ENCODE data around the gene PARD3B. TPM values are rescaled to one million over a fixed set of nuclear protein-coding genes. Genes with fewer than 3 reads are reported as not detected.

The PARD3B gene
- total RNA-seq, 1 experiment from 2014 or later, result 3.6 TPM

DNA sequence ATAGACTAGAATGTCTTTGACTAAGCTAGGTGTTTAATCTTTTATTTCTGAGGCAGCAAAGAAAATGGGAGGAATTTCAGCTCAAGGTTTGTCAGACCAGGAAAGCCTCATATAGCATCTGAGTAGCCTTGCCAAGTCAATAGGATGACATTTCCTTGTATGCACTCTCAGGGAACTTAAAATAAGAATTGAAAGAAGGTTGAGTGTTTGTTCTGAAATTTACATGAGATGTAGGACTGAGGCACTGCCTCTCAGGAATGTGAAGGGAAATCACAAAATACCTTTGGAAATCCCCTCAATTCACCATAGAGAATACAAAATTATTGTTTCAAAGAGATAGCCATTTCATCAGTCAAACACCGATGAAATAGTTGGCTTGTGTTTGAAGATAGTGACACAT is 745.0 kb downstream of the PARD3B start:
- Histone ChIP-seq H3K36me3 (ENCODE audit: control insufficient read depth, insufficient read depth, low read length) (no peaks in the 10 kb centered on the region), H3K27ac (ENCODE audit: low read length) (no peak overlapping the region), H3K9me3 (ENCODE audit: control insufficient read depth, insufficient read depth, low read depth, low read length) (no peaks in the 10 kb centered on the region), H3K4me3 (ENCODE audit: low read depth in 2 of 2, low read length in 2 of 2) (no peak overlapping the region), H3K4me1 (ENCODE audit: control insufficient read depth, insufficient read depth, low read length) (no peaks in the 10 kb centered on the region; the same call in 1 of the 2 replicates), H3K27me3 (ENCODE audit: control insufficient read depth, insufficient read depth, low read length) (no peaks in the 10 kb centered on the region)
- ChIA-PET CTCF (no interaction called here), POLR2A (no interaction called here)
- ATAC-seq (no peak), DNase-seq (ENCODE audit: low read depth, low spot score) (no peak)
- TF ChIP-seq SIN3A (IDR thresholded peaks at IDR 0.05; ENCODE audit: borderline replicate concordance, insufficient read depth, low read depth, low read length), result no peak
- TF ChIP-seq, protein P1, sequence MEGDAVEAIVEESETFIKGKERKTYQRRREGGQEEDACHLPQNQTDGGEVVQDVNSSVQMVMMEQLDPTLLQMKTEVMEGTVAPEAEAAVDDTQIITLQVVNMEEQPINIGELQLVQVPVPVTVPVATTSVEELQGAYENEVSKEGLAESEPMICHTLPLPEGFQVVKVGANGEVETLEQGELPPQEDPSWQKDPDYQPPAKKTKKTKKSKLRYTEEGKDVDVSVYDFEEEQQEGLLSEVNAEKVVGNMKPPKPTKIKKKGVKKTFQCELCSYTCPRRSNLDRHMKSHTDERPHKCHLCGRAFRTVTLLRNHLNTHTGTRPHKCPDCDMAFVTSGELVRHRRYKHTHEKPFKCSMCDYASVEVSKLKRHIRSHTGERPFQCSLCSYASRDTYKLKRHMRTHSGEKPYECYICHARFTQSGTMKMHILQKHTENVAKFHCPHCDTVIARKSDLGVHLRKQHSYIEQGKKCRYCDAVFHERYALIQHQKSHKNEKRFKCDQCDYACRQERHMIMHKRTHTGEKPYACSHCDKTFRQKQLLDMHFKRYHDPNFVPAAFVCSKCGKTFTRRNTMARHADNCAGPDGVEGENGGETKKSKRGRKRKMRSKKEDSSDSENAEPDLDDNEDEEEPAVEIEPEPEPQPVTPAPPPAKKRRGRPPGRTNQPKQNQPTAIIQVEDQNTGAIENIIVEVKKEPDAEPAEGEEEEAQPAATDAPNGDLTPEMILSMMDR (IDR thresholded peaks at IDR 0.05), result no peak
- no peak for TF ChIP-seq TCF7L2 (IDR thresholded peaks at IDR 0.05; ENCODE audit: low read depth, low read length)
- TF ChIP-seq POLR2AphosphoS5 (IDR thresholded peaks at IDR 0.05; ENCODE audit: low read depth, low read length), result no peak
- TF ChIP-seq, protein P2, sequence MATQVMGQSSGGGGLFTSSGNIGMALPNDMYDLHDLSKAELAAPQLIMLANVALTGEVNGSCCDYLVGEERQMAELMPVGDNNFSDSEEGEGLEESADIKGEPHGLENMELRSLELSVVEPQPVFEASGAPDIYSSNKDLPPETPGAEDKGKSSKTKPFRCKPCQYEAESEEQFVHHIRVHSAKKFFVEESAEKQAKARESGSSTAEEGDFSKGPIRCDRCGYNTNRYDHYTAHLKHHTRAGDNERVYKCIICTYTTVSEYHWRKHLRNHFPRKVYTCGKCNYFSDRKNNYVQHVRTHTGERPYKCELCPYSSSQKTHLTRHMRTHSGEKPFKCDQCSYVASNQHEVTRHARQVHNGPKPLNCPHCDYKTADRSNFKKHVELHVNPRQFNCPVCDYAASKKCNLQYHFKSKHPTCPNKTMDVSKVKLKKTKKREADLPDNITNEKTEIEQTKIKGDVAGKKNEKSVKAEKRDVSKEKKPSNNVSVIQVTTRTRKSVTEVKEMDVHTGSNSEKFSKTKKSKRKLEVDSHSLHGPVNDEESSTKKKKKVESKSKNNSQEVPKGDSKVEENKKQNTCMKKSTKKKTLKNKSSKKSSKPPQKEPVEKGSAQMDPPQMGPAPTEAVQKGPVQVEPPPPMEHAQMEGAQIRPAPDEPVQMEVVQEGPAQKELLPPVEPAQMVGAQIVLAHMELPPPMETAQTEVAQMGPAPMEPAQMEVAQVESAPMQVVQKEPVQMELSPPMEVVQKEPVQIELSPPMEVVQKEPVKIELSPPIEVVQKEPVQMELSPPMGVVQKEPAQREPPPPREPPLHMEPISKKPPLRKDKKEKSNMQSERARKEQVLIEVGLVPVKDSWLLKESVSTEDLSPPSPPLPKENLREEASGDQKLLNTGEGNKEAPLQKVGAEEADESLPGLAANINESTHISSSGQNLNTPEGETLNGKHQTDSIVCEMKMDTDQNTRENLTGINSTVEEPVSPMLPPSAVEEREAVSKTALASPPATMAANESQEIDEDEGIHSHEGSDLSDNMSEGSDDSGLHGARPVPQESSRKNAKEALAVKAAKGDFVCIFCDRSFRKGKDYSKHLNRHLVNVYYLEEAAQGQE (IDR thresholded peaks at IDR 0.05; ENCODE audit: insufficient read depth in 1 of 2, low read depth in 2 of 2, low read length in 1 of 2), result no peak
- BruUV-seq (replicated peaks), result no TSS peak
- intact Hi-C loops (cut with micrococcal nuclease; ENCODE audit: unreplicated experiment) (no loop called here), in situ Hi-C loops (cut with HindIII; ENCODE audit: low pct_unique_long_range_greater_than_20kb, low sequenced_read_pairs) (no loop called here)

DNA sequence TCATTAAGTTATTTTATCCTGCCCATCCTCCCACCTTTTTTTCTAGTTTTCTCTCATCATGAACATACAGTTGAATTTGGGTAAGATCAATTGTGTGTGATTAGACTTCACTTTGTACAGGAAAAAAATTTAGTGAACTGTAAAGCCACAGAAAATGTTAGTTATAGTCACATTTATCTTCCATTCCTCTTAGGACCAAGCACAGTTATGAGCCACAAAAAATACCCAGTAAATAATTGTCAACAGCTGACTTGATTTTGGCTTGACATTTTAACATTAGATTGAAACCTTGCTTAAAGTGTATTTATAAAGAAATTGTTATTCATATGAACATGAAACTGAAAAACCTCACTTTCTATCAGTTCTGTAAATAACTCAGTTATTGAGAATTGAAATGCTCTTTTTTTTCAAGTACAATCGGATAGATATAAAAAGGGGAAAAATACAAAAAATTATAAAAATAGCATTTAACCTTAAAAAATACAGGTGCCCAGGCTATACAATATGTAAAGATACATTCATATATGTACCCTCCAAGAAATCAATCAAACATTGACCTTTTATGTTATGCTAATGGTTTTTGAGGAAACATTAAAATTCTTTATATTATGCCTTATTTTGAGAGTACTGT is 747.5 kb downstream of the PARD3B start:
- intact Hi-C loops (cut with micrococcal nuclease; ENCODE audit: unreplicated experiment), result no loop called here
- POLR2A ChIA-PET, result no interaction called here

More for the DNA sequence above, 747.5 kb downstream of the PARD3B start:
- Histone ChIP-seq H3K27ac (ENCODE audit: low read length) (no peak overlapping the region), H3K27me3 (ENCODE audit: control insufficient read depth, insufficient read depth, low read length) (no peaks in the 10 kb centered on the region), H3K36me3 (ENCODE audit: control insufficient read depth, insufficient read depth, low read length) (no peaks in the 10 kb centered on the region), H3K4me3 (ENCODE audit: low read depth in 2 of 2, low read length in 2 of 2) (no peak overlapping the region), H3K9me3 (ENCODE audit: control insufficient read depth, insufficient read depth, low read depth, low read length) (no peaks in the 10 kb centered on the region), H3K4me1 (ENCODE audit: control insufficient read depth, insufficient read depth, low read length) (no peaks in the 10 kb centered on the region; the same call in 1 of the 2 replicates)
- BruUV-seq (replicated peaks), result no TSS peak
- TF ChIP-seq POLR2AphosphoS5 (IDR thresholded peaks at IDR 0.05; ENCODE audit: low read depth, low read length), result no peak
- TF ChIP-seq, protein P1 (IDR thresholded peaks at IDR 0.05), result no peak
- no peak for TF ChIP-seq SIN3A (IDR thresholded peaks at IDR 0.05; ENCODE audit: borderline replicate concordance, insufficient read depth, low read depth, low read length)
- TF ChIP-seq TCF7L2 (IDR thresholded peaks at IDR 0.05; ENCODE audit: low read depth, low read length), result no peak
- TF ChIP-seq, protein P2 (IDR thresholded peaks at IDR 0.05; ENCODE audit: insufficient read depth in 1 of 2, low read depth in 2 of 2, low read length in 1 of 2), result no peak
- ATAC-seq (no peak), DNase-seq (ENCODE audit: low read depth, low spot score) (no peak)
- in situ Hi-C loops (cut with HindIII; ENCODE audit: low pct_unique_long_range_greater_than_20kb, low sequenced_read_pairs), result no loop called here
- CTCF ChIA-PET, result no interaction called here

All from Panc1 (cell line).